ENCODE measurements around the gene CD3G.

The CD3G gene

GRCh38 chr11:118343981-118344515 is at the start of gene CD3G:
CD3G (plus strand) TSS chr11:118344344; CDS start chr11:118344424, 80 bp downstream.
- DNase-seq (ENCODE audit: low read depth) = no peak
- TF ChIP-seq CTCF (conservative IDR thresholded peaks at IDR 0.05; ENCODE audit: low read depth, low read length) = no peak
- no peak within 1 kb of the TSS for H3K4me3 ChIP-seq (ENCODE audit: low read length)

DNA sequence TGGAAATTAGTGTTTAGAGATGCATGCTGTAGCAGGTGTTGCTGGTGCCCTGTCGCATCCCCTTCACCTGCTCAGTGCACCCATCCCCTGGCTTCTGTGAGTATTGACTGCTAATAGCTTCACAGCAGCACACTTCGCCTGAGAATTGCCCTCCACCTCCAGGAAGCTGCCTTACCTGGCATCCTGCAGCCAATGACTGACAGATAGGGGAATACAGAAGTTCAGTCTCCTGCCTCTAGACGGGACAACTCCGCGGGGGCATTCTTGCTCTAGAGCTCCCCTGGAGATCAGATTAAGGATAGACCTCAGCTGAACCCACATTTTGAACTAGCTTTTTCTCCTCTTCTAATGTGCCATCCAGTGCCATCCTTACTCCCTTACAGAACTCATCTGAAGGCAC is 48.9 kb upstream of the CD3G start:
- TF ChIP-seq CTCF (conservative IDR thresholded peaks at IDR 0.05; ENCODE audit: low read depth, low read length) = no peak
- H3K4me3 ChIP-seq (ENCODE audit: low read length) = no peak overlapping the region
- no peak for DNase-seq (ENCODE audit: low read depth)

GRCh38 chr11:118295815-118296454 is 48.2 kb upstream of the CD3G start:
- peak; percentile 70 for TF ChIP-seq CTCF (conservative IDR thresholded peaks at IDR 0.05; ENCODE audit: low read depth, low read length)
- H3K4me3 ChIP-seq (ENCODE audit: low read length) = no peak overlapping the region
- DNase-seq (ENCODE audit: low read depth) = no peak

- no peak for TF ChIP-seq CTCF (conservative IDR thresholded peaks at IDR 0.05; ENCODE audit: low read depth, low read length)
- DNase-seq (ENCODE audit: low read depth) = no peak
- no peak overlapping the region for H3K4me3 ChIP-seq (ENCODE audit: low read length)
Observed at GRCh38 chr11:118301600-118302195, 42.4 kb upstream of the CD3G start.

DNA sequence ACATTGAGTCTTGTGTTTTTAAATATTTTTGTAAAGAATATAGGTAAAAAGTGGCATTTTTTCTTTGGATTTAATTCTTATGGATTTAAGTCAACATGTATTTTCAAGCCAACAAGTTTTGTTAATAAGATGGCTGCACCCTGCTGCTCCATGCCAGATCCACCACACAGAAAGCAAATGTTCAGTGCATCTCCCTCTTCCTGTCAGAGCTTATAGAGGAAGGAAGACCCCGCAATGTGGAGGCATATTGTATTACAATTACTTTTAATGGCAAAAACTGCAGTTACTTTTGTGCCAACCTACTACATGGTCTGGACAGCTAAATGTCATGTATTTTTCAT is 39.9 kb upstream of the CD3G start:
- no peak overlapping the region for H3K4me3 ChIP-seq (ENCODE audit: low read length)
- no peak for TF ChIP-seq CTCF (conservative IDR thresholded peaks at IDR 0.05; ENCODE audit: low read depth, low read length)
- no peak for DNase-seq (ENCODE audit: low read depth)

DNA sequence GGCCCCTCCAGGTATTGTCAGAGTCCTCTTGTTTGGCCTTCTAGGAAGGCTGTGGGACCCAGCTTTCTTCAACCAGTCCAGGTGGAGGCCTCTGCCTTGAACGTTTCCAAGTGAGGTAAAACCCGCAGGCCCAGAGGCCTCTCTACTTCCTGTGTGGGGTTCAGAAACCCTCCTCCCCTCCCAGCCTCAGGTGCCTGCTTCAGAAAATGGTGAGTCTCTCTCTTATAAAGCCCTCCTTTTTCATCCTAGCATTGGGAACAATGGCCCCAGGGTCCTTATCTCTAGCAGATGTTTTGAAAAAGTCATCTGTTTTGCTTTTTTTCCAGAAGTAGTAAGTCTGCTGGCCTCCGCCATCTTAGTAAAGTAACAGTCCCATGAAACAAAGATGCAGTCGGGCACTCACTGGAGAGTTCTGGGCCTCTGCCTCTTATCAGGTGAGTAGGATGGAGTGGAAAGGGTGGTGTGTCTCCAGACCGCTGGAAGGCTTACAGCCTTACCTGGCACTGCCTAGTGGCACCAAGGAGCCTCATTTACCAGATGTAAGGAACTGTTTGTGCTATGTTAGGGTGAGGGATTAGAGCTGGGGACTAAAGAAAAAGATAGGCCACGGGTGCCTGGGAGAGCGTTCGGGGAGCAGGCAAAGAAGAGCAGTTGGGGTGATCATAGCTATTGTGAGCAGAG is 39.4 kb upstream of the CD3G start, which contains the start of gene CD3E:
Gene CD3E (plus strand): TSS at position 163 of the 681 bp plus-strand sequence. CDS start 223 bp downstream, at position 386.
- no peak within 1 kb of the TSS for H3K4me3 ChIP-seq (ENCODE audit: low read length)
- TF ChIP-seq CTCF (conservative IDR thresholded peaks at IDR 0.05; ENCODE audit: low read depth, low read length) = no peak
- DNase-seq (ENCODE audit: low read depth) = no peak

All from retinal pigment epithelial cell (primary cell).